Putamen (tissue), 1 donor: Measurements from ENCODE around the gene NHSL1.
"Not testable (repeated sequence)": the region's sequence is repeated elsewhere in the genome, so short reads cannot be mapped to it uniquely, and the experiment has no call there.

Experiments
- DNase-seq: peaks from one replicate; pipeline ENCODE4 v3.0.0-alpha.2; 2016; ENCODE audit warnings: low spot score

Gene NHSL1

DNA sequence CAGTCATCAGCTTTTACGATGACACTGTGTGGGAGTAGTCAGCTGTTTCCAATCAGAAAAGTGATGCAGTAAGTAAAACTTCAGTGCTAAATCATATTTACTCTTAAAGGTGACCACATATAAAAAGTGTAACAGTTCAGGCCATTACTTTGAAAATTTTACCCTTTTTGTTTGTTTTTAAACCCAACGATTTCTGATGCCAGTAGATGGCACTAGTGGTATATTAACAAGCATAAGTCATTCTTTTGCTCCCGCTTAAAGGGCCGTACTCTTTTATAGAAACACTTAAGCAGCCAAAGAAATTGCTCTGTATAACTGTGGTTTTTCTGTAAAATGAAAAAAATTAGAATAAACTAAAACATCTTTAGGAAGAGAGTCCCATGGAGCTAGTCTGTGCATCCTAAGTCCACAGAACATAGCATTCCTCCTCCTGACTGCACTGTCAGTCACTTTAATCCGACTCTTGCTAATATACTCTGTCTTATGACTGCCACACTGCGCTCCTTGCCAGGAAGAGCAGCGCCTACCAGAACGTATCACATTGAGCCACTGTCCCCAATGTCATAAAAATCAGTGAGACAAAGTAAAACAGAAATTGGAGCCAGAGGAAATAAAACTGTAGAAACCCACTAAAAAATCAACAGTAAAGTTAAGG, 70.2 kb downstream of the NHSL1 start:
- DNase-seq: peak; percentile 49

DNA sequence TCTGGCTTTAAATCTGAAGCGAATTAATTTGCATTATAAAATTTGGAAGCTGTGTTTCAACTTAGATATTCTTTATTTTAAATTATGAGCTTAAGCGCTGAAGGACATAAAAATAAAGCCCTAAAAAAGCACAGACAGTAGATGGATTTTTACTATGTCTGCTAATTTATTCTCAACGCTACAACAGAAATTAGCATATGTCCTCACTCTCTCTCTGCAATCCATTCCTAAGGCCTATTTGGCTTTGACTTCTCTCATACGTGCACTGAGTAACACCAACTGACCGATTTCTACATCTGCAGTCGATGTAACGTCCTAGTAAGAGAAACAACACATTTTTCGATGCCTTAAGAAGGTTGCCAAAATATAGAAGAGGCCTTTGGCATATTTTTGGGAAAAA, 71.6 kb downstream of the NHSL1 start:
- no peak for DNase-seq

DNA sequence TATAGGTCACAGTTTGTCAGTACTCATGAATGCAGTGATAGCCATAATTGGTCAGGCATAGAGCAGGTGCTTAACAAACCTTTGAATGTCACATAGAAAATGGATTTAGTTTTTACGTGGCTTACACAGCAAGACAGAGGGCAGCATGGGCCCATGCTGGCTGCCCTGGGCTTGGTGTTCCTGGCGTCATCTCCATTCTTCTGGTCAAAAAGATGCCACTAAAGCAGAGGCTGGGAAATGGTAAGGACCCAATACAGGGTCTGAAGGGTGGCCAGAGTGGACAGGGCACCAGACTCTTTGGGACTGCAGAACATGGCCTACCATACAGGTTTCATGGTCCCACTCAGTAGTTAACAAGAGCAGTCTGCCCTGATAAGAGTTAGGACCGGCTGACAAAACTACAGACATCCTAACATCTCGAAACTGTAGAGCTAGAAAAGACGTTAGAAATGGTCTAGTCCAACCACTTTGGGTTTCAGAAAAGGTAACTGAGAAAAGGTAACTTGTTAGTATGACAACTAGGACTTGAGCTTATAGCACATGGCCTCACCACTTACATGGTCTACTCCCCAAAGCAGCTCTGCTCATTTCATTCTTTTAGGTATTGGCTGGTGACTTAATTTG, 72.7 kb downstream of the NHSL1 start:
- DNase-seq: no peak

DNA sequence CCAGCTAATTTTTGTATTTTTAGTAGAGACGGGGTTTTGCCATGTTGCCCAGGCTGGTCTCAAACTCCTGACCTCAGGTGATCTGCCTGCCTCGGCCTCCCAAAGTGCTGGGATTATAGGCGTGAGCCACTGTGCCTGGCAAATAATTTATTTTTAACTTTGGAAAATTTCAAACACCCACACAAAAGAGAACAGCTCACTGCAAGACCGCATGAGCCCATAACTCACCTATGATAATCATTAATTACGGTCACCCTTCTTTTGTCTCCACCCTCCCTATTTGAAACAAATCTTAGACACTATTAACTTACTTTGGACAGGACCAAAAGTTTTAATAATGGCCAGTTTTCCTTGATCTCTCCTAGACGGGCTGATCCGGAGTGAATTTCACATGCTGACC, 74.0 kb downstream of the NHSL1 start:
- DNase-seq: not testable (repeated sequence)

DNA sequence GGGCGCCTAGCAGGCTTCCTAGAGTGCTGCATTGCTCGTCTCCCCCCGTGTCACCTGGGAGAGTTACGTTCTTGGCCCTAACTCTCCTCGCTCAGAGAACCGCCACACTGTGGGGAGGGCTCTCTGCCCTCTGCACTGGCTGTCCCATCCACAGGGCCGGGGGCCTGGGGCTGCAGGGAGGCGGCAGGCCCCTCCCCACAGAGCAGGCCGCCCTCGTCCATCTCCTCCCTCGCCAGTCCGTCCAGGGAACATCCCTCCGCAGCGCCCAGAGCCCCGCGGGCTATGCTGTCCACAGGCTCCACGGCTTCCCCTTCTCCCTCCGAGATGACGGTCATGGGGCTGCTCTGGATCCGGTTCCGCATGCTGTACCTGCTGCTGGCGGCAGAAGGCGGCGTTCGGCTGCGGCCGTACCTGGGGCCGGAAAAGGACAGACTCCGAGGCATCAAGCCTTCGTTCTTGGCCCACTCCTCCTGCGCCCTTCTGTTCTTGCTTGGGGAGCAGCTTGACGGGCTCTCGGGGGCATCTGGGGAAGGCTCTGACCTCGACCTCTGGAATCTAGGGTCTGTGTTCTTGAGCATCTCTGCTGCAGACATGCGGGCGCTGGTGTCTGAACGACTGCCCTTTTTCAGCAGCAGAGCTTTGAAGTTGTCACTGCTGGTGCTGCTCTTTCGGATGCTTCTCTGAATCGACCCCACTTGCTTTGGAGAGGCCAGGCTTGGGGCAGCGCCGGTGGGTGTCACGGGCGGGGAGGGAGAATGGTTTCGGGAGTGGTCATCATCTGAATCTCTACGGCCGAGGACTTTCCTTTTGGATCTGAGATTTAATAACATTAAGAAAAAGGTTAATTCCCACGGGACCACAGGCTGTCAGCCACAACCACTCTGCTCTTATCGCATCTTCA, 75.0 kb downstream of the NHSL1 start:
- no peak for DNase-seq

DNA sequence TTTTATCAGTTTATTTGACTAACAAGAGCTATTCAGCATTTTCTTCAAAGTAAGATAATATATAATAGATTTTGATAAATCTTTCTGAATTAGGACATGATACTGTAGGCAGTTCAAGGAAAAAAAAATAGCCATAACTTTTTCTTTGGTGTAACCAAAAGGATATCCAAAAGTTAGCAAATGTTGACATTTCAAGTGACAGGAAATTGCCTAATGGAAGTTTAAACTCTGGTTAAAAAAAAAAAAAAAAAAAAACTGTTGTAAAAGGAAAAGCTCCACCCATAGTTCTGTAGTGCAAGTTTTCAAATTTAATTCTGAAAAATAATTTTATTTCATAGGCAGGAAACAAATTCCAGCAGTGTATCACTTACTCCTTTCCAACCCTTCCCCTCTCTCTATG, 76.4 kb downstream of the NHSL1 start:
- no peak for DNase-seq

DNA sequence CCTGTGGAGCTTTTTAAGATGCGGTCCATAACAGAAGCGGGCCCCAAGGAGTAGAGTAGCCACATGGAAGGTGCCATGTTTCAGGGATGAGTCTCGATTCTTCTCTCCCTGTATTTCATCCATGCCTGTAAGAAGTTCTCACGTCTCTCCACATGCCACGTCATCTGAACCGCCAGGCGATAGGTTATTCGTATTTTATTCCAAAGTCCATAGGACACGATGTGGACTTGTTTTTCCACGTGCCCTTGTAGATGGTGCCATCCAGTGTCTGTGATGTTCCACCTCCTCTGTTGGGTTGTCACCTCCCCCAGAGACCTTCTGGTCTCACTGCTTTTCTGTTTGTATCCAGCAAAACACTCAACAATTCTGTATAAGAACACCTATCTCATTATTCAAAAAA, 77.7 kb downstream of the NHSL1 start:
- no peak for DNase-seq

DNA sequence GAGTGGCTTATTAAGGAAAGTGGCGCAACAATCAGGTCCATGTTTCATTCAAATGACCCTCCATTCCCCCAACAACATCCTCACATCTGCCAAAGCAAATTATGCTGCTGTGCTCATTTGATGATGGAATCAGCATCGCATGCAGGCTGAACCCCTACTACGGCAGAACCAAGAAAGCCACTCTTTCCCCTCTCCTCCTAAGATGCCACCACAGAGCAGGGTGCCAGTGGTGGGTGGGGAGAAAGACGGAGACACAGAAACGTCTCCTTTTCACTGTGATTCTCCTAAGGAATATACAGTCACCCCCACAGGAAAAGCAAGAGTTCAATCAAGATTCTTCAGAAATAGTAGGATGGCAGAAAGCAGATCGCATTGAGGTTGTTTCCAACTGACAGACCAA, 78.2 kb downstream of the NHSL1 start:
- no peak for DNase-seq

DNA sequence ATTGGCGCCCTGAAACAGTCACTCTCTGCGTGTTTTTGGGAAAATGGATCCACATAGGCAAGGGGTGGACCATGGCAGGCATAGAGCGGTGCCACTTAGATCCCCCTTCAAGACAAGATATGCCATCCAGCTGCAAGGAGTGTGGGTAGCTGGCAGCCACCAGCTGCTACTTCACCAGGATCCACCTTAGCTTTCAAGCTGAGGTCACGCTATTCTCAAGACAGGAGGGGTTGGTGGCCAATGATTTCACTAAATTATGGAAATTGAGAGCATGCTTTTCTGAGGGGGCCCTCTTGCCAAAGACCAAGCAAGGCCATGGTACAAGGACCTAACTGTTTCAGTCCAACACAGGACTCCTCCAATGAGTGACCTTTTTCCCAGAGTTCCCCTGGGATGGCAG, 78.9 kb downstream of the NHSL1 start:
- DNase-seq: no peak

DNA sequence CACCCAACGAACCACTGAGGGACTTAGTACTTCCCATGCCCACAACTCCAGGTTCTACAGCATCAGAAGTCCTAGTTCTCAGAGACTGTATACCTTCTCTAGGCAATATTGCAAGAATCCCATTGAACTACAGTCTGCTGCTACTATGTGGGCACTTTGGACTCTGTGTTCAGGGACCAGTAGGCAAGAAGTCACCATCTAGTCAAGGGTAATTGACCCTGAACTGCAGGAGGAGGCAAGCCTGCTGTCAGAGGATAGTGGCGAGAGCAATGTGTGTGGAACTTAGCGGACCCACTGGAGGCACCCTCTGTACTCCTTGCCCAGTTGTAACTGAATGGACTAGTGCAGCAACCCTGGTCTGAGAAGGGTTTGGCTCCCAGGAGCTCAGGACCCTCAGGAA, 79.5 kb downstream of the NHSL1 start:
- DNase-seq: no peak

DNA sequence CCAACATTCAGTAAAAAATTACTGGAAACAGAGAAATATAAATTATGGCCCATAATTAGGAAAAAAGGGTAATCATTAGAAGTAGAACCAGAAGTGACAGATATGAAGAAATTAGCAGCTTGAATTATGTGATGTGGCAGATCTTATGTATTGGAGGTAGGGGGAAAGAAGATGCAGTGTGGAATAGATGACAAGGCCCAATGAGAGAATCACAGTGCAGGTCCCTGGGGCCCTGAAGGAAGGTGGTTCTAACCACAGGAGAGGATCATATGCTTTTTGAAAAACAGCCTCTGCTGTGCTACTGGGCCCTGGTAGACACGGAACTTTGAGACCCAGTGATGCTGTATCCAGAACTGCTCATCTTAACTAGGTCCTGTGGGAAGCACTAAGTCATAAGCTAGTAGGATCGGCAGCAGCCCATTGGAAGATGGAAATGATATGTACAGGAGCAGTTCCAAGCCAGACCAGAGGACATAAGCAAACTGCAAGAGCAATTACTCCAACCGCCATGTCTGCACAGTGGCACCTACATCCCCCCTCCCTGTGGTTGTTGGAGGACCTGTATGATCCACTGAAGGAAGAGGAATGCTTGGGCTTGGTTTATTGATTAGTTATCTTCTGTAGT, 81.1 kb downstream of the NHSL1 start:
- DNase-seq: no peak

DNA sequence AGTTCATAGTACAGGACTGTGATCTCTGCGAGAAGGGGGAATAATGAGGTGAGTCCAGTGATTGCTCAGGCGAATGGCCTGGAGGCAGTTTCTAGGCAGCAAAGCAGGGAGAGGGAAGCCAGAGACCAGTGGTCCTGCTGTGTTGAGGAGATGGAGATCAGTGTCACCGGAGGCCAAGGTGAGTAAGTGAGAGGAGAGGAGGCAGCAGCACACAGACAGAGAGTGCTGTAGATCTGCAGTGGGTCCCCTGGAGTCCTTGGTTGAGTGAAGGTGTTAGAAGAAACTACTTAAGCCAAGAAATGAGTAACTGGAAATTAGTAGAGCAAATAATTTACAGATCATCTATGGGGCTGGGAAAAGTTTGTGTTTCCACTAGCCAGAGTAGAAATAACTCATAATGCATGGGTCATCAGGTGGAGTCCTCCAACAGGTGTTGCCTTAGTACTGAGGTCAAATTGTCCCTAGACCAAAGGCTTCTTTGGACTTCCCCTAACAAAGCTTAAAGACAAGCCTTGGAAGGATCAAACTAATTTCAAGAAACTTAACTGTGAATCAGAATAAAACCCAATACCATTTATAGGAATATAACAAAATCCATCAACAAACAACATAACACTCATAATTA, 81.7 kb downstream of the NHSL1 start:
- no peak for DNase-seq

DNA sequence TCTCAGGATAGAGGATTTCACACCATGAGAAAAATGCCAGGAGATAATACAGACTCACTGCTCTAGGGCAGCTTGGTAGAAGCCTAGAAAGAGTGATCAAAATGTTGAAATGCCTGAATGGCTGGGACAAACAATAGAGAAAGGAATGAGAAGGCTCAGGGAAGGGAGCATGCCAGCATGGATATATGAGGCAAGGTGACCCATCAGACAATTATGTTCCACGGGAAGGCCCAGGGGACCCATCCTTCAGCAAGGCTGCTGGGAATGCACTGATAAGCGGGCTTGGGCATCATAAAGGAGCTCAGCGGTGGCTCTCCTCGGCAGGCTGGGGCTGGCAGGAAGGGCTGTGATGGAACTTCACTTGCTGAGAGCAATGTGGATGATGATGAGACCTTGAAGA, 83.1 kb downstream of the NHSL1 start:
- DNase-seq: no peak

DNA sequence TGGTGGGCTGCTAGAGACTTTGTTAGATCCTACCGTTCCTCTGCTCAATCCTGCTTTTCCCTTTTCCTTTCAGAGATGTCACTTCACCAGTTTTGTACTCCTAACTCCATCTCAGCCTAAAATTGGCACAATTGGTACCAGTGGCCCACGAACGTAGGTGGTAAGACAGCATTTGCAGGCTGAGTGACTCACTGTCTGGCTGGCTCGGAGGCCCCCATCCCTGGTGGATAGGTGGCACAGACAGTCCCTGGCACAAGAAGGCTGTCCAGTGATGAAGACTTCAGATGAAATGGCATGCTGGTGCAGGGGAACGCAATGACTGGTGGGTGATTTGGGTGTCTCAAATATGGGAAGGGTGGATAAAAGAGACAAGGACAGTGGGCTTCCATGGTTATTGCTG, 84.2 kb downstream of the NHSL1 start:
- no peak for DNase-seq

DNA sequence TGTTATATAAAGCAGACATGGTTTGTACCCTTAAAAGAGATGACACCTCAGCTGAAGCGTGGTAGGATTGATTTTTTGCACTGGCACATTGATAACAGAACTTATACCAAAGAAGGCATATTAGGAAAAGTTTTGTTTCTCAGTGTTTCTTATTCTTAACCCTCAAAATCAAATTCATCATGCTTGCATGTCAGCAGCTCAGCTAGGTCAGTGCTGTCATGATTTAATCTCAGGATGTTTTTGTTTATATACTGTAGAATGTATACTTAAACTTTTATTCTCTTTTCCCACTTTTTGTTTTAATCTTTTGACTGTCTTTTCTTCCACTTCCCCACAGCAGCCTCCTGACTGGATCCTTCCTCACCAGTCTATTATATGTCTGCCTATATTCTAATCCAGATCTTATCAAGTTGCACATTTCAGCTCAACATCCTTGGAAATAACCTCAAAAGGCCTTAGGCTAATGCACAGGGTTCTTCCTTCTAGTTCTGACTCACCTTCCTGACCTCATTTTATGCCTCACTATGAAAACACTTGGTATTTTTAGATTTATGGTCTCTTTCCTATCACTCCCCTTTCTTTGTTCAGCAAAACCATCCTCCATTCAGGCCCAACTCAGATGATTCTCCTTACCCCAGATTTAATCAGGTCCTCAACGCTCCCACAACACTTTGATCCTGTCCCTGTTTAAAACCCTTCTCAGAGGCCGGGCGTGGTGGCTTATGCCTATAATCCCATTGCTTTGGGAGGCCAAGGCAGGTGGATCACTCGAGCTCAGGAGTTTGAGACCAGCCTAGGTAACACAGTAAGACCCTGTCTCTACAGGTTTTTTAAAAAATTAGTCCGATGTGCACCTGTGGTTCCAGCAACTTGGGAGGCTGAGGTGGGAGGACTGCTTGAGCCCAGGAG, 88.1 kb downstream of the NHSL1 start:
- DNase-seq: no peak

DNA sequence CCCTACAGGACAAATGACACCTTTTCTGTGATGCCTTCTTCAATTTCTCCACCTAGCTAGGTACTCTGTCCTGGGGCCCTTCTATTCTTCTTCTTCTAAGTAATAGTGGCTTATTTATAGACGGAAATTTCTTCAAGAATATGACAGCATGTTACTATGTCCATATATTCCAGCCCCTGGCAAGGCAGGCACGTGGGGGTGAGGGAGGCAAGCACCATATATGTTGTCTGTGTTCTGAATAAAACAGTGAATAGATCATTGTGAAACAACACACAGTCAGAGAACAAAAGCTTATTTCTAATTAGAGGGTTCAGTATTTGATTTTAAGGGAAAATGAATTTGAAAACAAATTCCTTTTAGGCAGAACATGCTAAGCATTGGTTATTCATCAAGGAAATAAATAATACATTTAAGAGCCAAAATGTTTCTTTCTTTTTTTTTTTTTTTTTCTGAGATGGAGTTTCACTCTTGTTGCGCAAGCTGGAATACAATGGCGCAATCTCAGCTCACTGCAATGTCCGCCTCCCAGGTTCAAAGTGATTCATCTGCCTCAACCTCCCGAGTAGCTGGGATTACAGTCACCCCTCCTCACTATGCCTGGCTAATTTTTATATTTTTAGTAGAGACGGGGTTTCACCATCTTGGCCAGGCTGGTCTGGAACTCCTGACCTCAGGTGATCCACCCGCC, 89.1 kb downstream of the NHSL1 start:
- no peak for DNase-seq

DNA sequence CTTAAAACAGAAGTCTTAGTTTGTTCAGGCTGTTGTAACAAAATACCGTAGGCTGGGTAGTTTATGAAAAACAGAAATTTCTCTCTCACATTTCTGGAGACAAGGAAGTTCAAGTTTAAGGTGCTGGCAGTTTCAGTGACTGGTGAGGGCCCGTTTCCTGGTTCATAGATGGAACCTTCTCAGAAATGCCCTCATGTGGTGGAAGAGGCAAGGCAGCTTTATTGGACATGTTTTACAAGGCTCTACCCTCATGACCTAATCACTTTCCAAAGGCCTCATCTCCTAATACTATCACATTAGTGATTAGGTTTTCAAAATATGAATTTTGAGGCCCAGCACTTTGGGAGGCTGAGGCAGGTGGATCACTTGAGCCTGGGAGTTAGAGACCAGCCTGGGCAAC, 92.9 kb downstream of the NHSL1 start:
- DNase-seq: no peak

DNA sequence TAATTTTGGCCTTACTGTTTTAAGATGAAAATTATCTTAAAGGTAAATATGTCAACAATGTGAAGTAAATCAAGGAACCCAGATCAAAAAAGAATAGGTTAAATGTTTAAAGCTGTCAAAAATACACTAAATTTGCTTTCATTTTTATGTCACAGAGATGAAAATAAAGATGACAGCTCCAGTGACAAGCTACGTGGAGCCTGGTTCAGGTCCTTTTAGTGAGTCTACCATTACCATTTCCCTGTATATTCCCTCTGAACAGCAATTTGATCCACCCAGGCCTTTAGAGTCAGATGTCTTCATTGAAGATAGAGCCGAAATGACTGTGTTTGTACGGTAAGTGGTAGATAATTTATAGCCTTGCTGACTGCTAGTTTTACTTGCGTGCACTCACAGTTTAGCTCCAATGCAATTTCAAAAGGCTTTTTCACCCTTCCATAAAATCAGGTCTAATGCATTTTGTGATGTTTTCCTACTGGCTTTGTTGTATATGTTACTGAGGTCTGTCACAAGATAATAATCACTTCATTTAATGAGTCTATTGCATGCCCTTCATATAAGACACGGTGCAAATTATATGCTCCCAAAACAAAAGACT, 93.4 kb downstream of the NHSL1 start:
- no peak for DNase-seq

DNA sequence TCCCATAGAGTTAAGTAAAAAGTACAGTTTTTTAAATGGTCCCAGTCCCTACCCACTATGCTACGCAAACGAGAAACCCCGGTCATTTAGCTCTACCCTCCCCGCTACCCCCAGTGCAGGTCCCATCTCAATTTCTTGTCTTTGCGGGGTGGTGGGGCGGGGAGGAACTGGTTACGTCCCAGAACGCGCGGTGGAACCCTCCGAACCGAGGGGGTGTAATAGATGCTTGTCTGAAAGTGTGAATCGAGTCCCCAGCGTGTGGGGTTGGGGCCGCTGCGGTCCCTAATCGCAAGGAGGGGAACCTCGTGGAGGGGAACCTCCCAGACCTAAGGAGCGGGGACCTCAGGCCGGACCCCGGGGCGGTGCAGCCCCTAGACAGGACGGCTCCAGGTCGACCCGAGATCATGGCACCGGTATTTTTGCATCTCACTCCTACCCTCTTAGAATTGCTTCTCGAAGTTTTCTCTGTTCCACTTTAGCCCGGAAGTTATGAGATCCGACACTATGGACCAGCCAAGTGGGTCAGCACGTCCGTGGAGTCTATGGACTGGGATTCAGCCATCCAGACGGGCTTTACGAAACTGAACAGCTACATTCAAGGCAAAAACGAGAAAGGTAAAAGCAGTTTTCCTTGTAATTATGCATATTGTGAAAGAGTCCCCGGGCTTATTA, 94.5 kb downstream of the NHSL1 start:
- DNase-seq: no peak
